ENCODE data around the gene C3orf22. TPM values are rescaled to one million over a fixed set of nuclear protein-coding genes. Genes with fewer than 3 reads are reported as not detected.

The C3orf22 gene
- polyA plus RNA-seq, 1 donor, result not detected

- DNase-seq (ENCODE audit: low read depth), result no peak
These were observed 30.3 kb downstream of the C3orf22 start for GRCh38 chr3:126528419-126528799.

- no peak for DNase-seq (ENCODE audit: low read depth)
These were observed 31.1 kb downstream of the C3orf22 start for GRCh38 chr3:126527455-126528211.

DNA sequence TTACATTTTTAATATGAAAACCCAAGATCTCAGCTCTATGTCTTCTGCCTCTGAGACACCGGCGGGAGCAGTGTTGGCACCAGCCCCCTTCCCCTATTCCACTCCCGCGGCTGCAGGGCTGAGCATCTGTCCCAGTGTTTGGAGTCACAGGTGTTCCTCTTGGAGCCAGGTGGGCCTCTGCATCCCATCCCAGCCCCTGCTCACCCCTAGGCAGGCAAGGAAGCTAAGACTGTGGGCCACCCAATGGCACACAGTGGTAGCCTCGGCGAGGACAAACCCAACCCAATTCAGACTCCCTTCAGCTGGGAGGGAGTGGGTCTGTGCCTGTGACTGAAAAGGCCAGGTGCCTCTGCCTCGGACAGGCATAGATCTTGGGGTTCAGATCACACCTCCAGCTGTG is 31.7 kb downstream of the C3orf22 start:
- no peak for DNase-seq (ENCODE audit: low read depth)

- no peak for DNase-seq (ENCODE audit: low read depth)
These were observed 32.1 kb downstream of the C3orf22 start for GRCh38 chr3:126526668-126527005.

GRCh38 chr3:126525853-126526667 is 32.7 kb downstream of the C3orf22 start:
- no peak for DNase-seq (ENCODE audit: low read depth)

DNA sequence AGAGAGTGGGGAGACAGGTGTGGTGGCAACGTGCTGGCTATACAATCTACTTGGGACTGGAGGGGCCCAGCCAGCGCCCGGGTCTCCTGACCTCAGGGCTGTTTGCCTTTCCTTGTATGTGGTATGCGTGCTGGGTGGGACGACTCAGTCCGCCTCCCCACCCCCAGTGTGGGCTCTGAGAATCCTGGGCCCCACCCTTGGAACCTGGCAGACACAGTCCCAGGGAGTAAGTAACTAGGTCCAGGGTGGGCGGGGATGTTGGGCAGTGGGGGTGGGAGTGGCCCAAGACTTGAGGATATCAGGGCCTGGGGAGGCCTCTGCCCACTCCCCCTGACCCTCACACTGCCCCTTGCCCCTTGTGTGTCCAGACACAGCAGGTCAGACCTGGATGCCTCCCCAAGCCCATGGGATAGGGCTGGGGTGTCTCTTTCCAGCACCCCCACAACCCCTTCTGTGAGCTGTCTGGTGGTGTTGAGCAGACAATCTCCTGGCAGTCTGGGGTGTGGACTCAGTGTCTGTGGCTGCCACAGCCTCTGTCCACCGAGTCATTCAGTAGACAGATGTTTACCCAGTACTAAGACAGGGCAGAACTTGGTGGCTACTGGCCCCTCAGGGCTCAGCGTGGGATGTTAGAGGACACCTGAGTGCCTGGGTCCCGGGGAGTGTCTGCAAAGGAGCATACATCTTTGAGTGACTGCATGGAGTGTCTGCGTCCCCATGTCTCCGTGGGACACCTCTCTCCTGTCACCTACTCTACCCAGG is 33.5 kb downstream of the C3orf22 start:
- no peak for DNase-seq (ENCODE audit: low read depth)

GRCh38 chr3:126524429-126524988 is 34.2 kb downstream of the C3orf22 start:
- no peak for DNase-seq (ENCODE audit: low read depth)

GRCh38 chr3:126523745-126524428 is 34.8 kb downstream of the C3orf22 start, which contains the start of gene CHST13:
Gene CHST13, plus strand, starts transcription at chr3:126524155. Its CDS starts 178 bp downstream, at chr3:126524333.
- DNase-seq (ENCODE audit: low read depth), result no peak

- no peak for DNase-seq (ENCODE audit: low read depth)
These were observed 36.4 kb downstream of the C3orf22 start for GRCh38 chr3:126522363-126522788.

DNA sequence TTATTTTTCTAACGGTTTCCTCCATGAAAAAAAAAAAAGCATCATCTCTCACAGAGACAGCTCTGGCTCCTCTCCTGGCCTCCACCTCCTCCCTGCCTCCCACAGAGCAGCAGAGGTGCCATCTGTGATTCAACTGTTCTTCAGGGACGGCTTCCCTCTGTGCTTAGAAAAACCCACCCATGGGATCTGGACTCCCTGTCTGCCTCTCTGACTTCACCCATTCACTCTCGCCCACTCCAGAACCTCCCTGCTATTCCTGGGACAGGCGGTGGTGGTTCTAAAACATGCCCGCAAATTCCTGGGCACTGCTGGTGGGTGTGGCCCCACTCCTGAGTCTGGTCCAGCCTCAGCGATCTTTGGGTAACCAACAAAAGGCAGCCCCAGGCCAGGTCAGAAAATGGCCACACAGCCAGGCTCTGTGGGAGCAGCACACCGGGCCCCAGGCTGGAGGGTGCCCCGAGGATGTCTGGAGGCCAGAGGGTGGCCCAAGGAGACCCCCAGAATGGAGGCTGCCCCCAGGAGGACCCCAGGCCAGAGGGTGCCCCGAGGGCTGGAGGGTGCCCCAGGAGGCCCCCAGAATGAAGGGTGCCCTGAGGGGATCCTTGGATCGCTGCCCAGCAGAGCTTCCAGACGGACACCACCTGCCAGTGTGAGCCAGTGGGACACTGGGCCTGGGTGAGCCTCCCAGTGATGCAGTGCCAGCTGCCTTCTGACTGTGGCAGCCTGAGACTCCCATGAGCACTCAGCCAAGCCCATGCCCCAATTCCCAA is 37.4 kb downstream of the C3orf22 start:
- no peak for DNase-seq (ENCODE audit: low read depth)

- no peak for DNase-seq (ENCODE audit: low read depth)
These were observed 39.0 kb downstream of the C3orf22 start for GRCh38 chr3:126519506-126520455.

DNA sequence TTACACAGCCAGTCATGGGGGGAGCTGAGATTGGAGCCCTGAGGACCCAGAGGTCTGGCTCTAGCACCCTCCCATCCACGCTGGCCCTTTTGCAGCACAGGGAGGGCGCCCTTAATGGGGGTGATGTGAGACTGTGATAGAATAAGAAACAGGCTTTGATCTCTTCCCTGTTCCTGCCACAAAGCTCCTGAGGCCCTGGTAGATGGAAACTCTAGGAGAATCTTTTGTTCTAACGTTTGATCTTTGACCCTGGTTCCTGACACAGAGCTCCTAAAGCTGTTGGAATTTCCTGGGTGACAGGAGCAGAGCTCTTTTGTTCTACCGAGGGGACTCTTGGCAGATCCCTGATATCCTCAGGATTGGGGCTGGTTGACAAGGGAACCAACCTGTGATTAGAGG is 40.0 kb downstream of the C3orf22 start:
- DNase-seq (ENCODE audit: low read depth), result no peak

GRCh38 chr3:126517986-126518778 is 40.5 kb downstream of the C3orf22 start:
- DNase-seq (ENCODE audit: low read depth), result no peak

DNA sequence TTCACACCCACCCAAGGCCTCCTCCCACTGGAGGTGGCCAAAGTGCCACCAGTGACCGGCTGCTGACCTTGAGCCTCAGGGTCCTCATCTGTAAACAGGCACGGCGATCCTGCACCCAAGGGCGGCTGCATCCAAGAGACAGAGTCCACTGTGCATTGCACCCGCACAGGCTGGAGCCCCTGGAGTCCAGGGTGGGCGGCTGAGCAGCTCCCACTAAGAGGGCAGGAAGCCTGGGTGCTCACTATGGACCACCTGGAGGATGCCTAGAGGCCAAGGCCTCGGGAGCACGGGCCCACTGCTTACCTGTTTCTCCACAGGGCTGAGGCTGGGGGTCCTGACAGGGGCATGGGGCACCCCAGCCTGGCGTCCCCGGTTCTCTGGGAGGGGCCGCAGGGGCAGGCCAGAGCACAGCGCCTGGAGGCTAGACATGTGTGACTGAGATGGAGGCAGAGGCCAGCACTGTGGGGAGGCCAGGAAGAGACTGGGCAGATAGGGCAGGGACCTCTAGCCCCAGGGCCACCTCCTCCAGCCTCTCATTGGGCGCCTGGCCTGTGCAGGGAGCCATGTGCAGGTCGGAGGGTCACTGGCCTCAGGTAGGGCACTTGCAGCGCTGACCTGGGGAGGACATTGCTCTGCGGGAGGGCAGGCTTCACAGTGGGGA is 41.3 kb downstream of the C3orf22 start, which contains the start of gene UROC1:
Gene UROC1, minus strand, starts transcription at position 483 of the 661 bp plus-strand sequence. Its CDS starts 54 bp downstream, at position 429.
- no peak for DNase-seq (ENCODE audit: low read depth)

DNA sequence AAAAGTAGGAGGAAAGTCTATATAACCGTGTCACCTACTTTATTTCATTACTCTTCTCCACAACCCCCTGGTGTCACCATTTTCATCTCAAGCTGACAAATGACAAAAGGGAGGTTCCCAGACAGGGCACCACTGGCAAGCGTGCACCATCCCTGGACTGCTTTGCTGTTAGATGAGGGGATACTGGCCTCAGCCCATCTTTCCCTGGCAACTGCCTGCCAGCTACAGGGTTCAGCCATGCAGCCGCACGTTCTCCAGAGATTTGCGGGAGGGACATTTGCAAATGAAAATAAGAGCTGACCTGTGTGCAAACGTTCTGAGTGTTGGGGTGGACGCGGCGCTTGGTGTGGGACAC is 41.8 kb downstream of the C3orf22 start:
- DNase-seq (ENCODE audit: low read depth), result no peak

GRCh38 chr3:126516152-126516935 is 42.4 kb downstream of the C3orf22 start:
- no peak for DNase-seq (ENCODE audit: low read depth)

DNA sequence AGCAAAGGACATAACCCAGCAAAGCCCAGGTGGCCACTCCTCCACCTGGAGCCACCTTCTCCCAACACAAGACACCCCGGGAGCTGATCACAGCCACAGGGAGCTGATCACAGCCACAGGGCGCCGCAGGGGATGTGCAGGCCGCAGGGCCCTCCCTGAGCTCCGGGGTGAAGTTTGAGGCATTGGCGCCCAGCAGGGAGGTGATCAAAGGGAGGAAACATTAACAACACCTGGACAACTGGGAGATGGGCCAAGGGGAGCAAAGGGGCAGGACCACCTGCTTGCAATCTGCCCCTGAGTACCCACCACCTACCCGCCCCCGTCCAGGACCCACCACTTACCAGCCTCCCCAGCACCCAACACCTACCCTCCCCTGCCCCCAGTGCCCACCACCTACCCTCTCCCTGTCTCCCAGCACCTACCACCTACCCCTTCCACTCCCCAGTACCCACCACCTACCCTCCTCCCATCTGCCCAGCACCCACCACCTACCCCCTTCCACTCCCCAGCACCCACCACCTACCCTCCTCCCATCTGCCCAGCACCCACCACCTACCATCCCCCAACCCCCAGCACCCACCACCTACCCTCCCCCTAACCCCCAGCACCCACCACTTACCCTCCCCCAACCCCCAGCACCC is 43.5 kb downstream of the C3orf22 start:
- no peak for DNase-seq (ENCODE audit: low read depth)

Measured in forelimb muscle (tissue), 1 donor.